Measurements from ENCODE around the gene MACROD1.

MACROD1 gene

DNA sequence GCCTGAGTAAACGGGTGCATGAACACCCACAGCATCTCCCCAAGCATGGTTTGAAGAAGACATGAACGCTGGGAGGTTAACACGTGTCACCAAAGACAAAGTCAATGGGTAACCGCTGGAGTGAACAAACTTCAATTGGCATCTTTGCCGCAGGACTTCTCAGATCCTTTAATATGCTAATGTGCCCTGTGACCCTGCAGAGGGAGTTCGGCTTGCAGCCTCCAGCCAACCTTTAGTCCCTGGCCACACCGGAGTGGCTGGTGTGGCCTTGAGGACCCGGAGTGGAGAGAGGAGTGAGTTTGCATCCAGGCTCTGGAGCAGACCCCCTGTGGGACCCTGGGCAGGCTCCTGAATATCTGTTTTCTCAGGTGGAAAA, 73.2 kb downstream of the MACROD1 start:
- DNase-seq (ENCODE audit: low spot score), result no peak

DNA sequence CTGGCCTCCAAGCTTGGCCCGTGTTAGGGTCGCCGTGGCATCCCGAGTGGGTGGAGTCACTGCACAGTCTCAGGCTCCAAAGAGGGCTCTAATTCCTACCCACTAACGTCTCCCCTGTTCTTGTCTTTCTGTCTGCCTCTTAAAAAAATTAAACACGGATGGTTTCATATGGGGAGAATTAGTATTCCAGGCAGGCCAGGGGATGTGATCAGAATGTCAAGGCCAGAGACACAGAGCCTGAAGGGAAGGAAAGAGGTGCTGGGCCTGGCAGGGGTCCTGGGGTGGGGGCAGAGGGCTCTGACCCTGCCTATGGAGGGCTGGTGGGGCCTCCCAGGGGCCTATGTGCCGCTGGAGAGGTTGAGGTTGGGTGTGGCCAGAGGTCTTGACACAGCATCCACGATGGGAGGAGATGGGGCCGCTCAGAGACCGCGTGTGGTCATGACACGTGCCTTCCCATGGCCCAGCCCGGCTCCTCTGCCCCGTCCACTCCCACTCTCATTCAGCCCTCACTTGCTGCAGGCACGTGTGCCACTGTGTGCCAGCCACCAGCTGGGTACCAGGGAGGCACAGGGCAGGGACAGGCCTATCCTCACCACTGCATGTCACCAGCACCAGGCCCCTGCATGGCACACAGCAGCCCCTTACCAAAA, 73.7 kb downstream of the MACROD1 start:
- no peak for DNase-seq (ENCODE audit: low spot score)

DNA sequence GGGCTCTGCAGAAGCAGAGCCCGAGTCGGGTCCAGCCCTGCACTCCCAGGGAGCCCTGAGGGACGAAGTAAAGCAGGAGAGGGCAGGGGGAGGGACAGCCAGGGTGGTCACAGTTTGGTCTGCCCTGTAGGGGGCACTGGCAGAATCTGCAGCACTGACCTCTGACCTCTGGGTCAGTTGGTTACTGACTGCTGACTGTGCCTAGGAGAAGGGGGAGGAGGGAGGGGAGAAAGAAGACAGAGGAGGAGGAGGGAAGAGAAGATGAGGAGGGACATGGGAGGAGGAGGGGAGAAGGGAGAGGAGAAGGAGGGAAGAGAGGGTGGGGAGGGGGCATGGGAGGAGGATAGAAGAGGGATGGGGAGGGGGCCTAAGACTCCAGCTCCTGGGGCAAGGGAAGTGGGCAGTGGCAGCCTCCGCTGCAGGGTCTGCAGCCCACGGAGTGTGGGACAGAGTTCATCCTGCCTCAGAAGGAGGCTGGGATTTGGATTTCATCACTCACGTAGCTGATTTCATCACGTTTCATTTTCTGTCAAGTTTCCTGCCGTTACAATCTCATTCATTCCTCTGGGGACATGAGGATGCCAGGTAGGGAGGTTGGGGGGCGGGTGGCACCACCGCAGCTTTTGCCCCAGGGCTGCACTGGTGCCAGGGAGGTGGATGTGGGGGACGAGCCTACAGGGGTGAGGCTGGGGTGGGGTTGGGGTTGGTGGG, 75.0 kb downstream of the MACROD1 start:
- no peak for DNase-seq (ENCODE audit: low spot score)

DNA sequence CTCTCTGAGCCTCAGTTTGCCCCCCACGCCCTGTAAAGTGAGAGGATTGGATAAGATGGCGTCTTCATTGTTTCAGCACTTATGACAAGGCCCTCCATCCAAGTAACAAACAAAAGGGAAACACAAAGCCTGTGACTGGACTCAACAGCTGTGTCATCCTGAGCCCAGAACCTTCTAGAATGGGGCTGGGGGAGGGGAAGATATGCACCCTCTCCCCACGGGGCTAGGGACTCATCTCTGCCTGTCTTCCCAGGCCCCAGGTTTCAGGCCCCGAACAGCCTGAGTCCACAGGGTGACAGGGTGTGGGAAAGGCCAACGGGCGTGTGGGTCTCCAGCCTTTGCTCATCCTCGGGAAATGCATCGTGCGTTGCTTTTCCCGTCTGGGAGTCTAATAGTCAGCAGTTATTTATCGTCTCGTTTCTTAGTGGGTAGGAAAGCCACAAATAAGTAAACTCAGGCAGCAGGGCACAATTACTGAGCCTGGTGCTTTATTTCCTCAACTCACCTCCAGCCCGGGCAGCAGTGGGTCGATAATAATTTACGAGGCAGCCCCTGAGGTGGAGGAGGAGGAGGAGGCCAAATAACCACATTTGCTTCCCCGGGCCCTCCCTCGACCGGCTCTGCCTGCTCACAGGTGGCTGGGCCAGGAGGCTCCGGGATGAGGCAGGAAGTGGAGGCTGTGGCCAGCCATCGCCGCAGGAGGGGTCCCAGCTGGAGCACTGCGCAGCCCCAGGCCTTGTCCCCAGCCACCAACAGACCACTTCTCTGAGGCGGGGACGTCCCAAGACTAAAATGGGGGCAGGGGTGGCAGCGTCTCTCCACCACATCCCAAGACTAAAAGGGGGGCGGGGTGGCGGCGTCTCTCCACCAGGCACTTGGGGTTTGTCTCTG, 75.8 kb downstream of the MACROD1 start:
- no peak for DNase-seq (ENCODE audit: low spot score)

DNA sequence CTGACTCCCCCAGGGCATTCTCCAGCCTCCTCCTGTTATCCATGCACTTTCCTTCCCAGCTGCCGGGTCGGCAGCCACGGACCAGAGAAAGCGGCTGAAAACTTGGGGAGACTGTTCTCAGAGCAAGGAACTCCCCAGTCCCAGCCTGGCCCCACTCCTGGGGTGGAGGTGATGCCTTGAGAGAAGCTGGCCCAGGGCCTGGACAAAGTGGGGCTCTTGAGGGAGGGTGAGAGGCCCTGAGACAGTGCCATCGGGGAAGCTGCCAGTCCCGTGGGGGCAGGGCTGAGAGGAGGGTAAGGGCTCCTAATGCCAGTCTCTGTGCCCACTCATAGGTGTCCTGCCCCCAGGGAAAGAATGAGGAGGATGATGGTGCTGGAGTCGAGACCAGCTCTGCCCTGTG, 76.4 kb downstream of the MACROD1 start:
- DNase-seq (ENCODE audit: low spot score), result no peak

DNA sequence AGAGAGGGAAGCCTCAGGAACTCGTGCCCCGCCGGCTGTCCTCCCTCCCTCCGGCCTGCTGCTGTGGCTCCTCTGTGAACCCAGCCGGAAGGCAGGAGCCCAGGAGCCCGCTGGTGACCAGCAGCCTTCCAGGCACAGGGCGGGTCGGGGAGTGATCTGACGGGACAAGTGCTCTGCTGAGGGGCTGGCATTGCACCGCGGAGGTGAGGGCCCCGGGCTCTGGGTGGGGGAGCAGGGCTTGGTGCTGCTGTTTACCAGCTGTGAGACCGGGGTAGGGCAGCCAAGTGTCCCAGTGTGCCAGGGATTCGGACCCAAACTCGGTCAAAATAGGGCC, 76.9 kb downstream of the MACROD1 start:
- no peak for DNase-seq (ENCODE audit: low spot score)

DNA sequence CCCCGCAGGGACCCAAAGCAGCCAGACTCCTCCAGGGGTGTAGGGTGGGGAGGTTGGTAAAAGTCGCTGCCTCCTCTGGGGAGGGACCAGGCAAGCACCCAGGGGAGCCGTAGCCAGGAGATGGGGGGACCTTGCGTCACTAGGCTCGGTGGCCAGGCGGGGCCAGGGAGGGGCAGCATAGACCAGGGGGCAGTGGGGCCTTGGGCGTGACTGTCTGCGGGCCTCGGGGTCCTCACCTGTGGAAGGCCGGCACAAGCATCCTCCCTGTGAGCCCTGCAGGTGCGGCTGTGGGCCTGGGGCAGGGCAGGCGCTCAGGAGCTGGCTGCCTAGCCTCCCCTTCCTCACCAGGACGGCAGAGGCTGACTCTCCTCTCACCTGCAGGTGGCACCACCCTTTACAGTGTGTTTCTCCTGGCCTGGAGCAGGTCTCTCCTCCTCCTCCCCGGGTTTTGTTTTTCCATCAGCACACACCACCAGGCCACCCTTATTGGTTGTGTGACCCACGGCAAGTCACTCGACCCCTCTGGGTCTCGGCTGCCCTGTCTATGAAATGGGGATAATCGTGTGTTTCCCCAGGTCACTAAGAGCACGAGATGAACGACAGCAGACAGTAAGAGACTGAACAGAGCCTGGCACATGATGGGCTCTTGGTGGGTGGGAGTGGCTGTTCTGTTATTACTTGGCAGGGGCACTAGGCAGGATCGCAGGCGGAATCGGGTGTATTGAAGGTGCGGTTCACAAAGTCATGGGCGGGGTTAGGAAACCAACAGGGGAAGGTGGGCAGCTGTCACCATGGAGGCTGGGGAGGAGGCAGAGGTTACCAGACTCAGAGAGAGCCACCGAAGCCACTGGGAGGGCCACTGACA, 77.5 kb downstream of the MACROD1 start:
- no peak for DNase-seq (ENCODE audit: low spot score)

DNA sequence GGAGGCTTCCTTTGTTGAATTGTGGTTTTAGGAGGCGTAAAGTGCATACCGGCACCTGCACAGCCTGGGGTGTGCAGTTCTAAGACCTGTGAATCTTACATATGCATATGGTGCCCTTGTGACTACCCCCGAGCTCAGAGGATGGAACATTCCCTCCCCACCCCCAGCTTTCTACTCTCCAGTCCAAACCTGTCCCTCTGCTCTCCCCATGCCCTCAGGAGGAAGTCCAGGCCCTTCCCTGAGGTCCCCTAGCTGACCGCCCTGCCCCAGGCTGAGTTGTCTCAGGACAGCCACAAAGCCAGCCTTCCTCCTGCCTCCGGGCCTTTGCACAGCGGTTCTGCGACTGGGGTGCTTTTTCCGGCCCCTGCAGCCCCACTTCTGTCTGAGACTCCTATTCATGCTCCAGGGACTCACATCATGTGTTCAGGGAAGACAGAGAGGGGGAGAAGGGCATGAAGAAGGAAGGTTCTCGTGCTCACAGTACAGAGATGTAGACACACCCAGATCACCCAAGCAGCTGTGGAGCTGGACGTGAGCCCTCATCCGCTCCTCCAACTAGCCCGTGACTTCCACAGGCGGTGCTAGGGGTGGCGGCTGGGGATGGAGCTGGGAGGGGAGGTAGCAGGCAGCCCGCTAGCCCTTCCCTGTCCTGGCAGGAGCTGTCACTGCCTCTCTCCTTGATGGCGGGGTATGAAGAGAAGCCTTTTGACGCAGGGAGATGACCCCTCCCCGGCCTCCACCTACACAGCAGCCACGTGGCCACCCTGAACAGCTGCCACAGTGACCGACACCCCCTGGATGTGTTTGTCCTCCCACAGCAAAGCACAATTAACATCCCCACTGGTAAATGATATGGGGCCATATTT, 79.4 kb downstream of the MACROD1 start:
- DNase-seq (ENCODE audit: low spot score), result no peak

DNA sequence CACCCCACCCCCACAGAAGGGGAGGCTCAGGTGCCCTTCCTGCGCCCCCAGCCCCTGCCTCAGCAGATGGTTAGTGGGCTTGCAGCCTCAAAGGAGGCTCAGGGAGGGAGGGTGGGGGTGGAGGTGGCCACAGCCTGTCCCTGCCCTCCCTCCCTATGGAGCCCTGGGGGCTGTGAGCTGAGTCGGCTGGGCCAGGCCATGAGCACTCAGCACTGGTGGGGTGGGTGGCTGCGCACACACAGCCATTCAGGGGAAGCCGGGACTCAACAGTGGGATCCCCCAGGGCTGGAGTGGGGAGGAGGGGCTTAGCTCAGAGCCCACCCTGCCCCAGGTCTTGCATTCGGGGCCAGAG, 80.0 kb downstream of the MACROD1 start:
- no peak for DNase-seq (ENCODE audit: low spot score)

DNA sequence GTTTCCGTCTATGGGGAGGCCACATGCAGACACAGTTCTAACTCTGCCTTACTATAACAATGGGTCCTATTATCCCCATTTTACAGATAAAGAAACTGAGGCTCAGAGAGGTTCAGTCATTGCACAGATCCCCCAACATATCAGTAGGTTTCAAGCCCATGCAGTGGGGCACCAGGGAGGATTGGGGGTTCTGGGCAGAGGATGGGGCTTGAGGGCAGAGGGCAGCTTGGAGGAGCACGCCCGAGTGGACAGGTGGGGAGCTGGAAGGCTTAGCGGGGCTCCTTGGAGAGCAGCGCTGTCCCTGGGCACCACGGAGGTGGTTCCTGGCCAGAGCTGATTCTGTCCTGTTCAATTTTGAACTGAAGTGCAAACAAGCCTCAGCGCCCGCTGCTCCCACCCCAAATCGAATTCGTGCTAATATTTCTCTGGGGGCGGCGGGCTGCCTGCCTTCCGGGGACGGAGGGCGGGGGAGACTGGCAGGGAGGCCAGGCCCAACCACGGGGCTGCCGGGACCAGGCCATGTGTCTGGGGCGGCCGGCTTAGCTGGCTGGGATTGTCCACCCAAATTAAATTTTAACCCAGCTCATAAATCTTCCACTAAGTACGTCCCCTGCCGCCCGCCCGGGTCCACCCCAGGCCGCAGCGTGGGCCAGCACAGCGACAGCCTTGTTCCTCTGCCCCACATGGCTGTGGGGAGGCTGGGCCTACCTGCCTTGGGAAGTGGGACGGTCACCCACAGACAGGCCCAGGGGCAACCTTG, 80.8 kb downstream of the MACROD1 start:
- DNase-seq (ENCODE audit: low spot score), result no peak

DNA sequence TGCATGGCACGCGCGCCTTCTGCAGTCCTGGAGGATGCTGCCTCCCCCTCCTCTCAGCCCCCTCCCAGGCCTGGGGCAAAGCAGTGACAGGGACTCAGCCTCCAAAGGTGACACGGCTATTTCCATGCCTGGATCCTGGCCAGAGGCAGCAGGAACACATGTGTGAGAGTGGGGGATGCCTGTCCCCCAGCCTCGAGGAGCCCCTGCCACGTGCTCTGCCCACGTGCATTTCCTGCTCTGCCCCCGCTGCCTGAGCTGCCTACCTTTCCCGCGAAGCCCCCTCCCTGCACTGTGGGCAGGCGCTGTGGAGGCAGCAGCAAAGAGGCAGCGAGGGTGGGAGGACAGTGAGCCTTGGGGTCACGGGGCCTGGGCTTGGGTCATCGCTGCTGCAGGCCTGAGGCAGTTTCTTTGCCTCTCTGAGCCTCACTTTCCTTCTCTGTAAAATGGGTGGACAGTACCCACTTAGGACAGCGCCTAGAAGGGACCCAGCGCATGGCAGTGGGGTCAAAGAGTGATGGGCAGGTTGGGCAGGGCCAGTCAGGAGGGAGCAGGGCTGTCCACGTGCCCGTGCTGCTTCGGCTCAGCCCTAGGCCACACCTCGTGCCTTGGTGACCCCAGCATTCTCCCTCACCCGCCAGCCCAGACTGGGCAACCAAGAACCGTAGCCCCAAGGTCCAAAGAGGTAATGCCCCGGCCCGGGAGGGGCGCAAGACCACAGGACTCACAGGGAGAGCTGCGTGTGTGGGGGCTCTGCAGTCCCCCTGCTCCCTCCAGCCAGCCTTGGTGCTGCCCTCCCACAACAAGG, 81.6 kb downstream of the MACROD1 start:
- no peak for DNase-seq (ENCODE audit: low spot score)

DNA sequence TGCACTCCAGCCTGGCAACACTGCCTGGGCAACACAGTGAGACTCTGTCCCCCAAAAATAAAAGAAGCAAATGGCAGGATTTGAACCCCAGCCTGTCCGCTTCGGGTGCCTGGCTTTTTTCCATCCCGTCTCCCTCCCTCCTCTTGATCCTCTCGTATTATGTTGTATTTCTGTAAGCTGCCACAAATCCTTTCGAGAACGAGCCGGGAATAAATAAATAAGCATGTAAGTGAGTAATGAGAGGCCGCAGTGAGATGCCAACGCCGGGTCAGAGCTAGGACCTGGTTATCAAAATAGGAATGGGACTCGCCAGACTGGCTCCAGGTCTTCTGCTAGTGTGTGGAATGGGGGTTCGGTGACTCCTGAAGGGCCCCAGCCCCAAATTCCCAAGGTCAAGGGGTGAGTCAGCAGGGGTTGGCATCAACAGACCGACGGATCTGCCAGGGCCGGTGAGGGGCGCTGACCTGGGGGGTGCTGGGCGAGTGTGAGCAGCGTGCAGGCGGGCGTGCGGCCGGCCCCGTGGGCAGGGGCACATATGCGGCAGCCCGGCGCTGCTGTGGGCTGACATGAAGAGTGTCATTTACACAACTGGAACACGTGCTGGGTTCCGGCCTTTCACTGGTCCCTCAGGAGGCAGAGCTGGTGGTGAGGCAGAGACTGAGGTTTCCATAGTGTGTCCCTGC, 82.4 kb downstream of the MACROD1 start:
- no peak for DNase-seq (ENCODE audit: low spot score)

DNA sequence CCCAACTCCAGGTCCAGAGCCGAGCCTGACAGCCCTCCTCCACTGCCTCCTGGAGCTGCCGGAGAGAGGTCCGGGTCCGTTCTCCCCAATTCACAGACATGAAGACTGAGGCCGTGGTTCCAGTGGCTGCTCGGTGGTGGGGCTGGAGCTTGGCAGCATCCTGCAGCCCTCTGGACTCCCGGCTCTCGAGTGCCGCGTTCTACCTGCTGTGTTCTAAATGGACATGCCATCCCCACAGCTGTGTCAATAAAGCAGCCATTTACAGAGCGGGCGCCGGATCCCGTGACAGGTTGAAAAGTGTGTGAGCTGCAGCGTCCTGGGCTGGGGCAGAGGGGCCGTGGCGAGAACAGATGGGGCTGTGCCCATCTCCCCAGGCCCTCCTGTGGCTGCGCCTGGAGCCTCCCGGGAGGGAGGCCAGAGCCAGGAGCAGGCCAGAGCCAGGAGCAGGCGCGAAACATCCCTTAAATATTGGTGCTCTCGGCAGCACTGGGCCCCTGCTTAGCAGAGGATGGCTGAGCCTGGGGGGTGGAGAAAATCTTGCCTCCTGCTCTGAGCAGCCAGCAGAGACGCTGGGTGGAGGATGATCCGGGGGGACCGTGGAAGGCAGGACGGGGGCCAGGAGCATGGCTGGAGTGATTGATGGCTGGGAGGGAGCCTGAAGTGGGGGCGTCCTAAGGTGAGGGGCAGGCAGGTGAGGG, 84.0 kb downstream of the MACROD1 start:
- DNase-seq (ENCODE audit: low spot score), result no peak

DNA sequence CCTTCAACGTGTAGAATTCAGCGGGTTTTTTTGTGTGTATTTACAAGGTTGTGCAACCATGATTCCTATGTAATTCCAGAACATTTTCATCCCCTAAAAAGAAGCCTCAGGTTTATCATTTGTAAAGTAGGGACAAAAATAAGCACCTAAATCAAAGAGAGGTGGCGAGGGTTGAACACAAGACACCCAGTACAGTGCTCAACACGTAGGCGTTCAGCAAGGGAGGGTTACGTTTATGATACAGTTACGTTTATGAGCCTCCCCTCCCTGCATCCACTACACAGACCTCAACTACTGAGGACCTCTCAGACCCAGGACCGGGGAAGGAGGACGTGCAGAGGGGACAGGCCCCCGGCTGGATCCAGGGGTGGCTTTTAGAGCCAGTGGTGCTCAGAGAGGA, 85.5 kb downstream of the MACROD1 start:
- no peak for DNase-seq (ENCODE audit: low spot score)

DNA sequence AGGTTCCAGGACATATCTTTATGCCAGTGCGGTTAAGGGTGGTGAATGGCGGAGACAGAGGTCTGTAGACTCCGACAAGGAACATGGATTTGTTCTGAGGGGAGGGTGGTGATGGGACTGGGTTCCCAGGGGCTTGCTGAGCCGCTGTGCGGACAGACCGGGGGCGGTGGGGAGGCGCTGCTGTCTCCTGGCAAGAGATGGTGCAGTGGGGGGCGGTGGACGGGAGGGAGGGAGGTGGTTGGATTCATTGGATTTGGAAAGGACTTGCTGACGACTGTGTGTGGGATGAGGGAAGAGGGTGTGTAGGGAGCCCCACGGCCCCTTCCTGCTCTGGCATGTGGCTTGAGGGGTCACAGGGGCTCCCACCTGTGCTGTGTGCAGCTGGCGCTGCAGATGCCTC, 87.0 kb downstream of the MACROD1 start:
- no peak for DNase-seq (ENCODE audit: low spot score)

DNA sequence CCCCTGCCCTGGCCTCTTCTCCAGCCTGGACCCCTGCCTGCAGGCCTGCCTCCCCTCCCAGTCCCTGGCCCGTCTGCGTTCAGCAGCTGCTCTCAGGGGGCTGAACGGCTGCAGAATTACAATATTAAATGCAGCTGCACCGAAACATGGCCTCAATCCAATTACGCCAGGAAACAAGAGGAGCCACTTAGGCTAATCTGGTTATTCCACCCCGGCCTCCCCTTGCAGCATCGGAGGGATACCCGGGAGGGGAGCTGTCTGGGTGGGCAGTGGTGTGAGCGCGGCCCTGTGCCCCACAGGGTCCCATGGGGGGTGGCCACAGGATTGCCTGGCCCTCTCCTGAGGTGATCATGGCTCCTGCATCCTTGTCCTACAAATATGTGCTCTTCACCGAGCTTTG, 87.6 kb downstream of the MACROD1 start:
- DNase-seq (ENCODE audit: low spot score), result no peak

DNA sequence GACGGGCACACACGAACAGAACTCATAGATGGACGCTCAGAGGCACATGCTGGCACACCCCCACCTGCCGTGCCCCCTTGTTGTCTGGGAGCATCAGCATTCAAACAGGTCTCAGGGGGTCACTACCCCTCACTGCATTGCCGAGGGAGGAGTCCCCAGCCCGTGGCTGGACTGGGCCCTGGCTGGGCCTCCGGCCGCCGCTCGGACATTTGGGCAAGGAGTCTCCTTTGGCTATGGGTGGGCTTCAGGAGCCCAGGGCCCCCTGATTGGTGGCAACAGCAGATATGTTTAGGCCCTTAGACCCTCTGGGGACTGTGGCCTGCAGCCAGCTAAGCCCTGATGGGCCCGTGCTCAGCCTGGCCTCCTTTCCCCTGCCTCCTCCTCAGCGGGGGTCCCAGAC, 88.3 kb downstream of the MACROD1 start:
- no peak for DNase-seq (ENCODE audit: low spot score)

DNA sequence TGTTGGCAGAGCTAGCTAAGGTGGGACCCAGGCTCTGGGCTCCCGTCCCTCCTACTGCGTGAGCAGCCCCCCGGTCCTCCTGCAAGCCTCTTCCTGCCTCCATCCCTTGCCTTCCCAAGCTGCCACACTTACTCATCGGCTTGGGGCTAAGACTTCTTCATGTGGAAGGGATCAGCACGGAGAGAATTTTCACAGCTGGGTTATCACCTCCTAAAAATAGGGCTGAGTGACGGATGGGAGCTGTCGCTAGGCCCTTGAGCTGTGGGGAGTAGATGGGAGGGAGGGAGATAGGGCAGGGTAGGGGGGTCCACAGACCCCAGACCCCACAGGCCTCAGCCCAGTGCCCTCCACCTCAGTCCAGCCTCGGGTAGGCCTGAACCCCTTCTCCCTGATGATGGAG, 89.2 kb downstream of the MACROD1 start:
- DNase-seq (ENCODE audit: low spot score), result no peak

DNA sequence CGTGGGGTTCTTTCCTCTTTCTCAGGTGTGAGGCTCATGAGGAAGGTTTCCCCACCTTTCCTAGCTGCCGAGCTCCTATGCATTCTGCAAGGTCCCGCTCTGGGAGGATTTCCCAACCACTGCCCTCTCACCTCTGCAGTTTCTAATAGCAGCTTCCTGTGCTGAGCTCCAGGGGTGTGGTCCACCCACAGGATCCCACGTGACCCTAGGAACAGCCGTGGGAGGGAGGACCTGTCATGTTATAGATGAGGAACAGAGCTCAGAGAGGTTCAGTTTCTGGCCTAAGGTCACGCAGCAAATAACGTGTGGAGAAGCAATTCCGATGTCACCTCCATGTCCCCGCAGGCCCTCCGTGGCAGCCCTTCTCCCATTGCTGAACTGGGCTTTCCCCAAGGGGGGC, 91.7 kb downstream of the MACROD1 start:
- DNase-seq (ENCODE audit: low spot score), result no peak

Measured in hematopoietic multipotent progenitor cell treated with erythropoietin and hydrocortisone succinate and interleukin-3 and kit ligand, for 15 days (in vitro differentiated cells).